Fibroblast of gingiva (primary cell): ENCODE results near the gene PTRH1.
"Not testable (repeated sequence)": the region's sequence is repeated elsewhere in the genome, so short reads cannot be mapped to it uniquely, and the experiment has no call there.

ENCODE experiments used
- DNase-seq: peaks from one replicate; pipeline ENCODE4 v3.0.0-alpha.2; 2011; ENCODE audit warnings: low read depth

Gene PTRH1

GRCh38 chr9:127715470-127716337, at the start of gene PTRH1, which contains the start of gene TTC16:
Gene PTRH1 (minus strand): TSS chr9:127715663. CDS start chr9:127715639, 24 bp downstream.
Gene TTC16 (plus strand): TSS chr9:127716079. CDS start chr9:127716146, 67 bp downstream.
- DNase-seq: peak; percentile 94

GRCh38 chr9:127763918-127764384, 48.5 kb upstream of the PTRH1 start:
- no peak for DNase-seq

GRCh38 chr9:127762111-127762676, 46.7 kb upstream of the PTRH1 start:
- DNase-seq: no peak

- DNase-seq: no peak
Observed at GRCh38 chr9:127761491-127761956, 46.1 kb upstream of the PTRH1 start.

- no peak for DNase-seq
Observed at GRCh38 chr9:127761061-127761460, 45.6 kb upstream of the PTRH1 start.

GRCh38 chr9:127758843-127759242, 43.4 kb upstream of the PTRH1 start:
- no peak for DNase-seq

- DNase-seq: not testable (repeated sequence)
Observed at GRCh38 chr9:127756776-127757175, 41.3 kb upstream of the PTRH1 start.

GRCh38 chr9:127756233-127756632, 40.8 kb upstream of the PTRH1 start:
- DNase-seq: no peak

GRCh38 chr9:127755061-127756060, 39.9 kb upstream of the PTRH1 start:
- DNase-seq: no peak

- no peak for DNase-seq
Observed at GRCh38 chr9:127754099-127755060, 38.9 kb upstream of the PTRH1 start.

GRCh38 chr9:127753622-127754021, 38.2 kb upstream of the PTRH1 start:
- no peak for DNase-seq

GRCh38 chr9:127753148-127753547, 37.7 kb upstream of the PTRH1 start:
- DNase-seq: no peak

- no peak for DNase-seq
Observed at GRCh38 chr9:127751269-127752054, 36.0 kb upstream of the PTRH1 start.

- DNase-seq: no peak
Observed at GRCh38 chr9:127749090-127749787, 33.8 kb upstream of the PTRH1 start.

- DNase-seq: no peak
Observed at GRCh38 chr9:127746959-127747569, 31.6 kb upstream of the PTRH1 start.

- no peak for DNase-seq
Observed at GRCh38 chr9:127744398-127745110, 29.1 kb upstream of the PTRH1 start.

GRCh38 chr9:127742435-127743088, 27.1 kb upstream of the PTRH1 start:
- peak; percentile 71 for DNase-seq
